Activated CD4-positive, alpha-beta T cell treated with anti-CD3 and anti-CD28 coated beads, Interleukin-2, Interleukin-4, amounts not matched to agents 100 ng/mL and 50 ng/mL, durations not matched to agents 16 hours and 8 hours (primary cell): Measurements from ENCODE around the gene TNS3.

Experiments used
- DNase-seq: peaks from one replicate; pipeline ENCODE4 v3.0.0-alpha.2; 2020; ENCODE audit warnings: low spot score

Gene TNS3

DNA sequence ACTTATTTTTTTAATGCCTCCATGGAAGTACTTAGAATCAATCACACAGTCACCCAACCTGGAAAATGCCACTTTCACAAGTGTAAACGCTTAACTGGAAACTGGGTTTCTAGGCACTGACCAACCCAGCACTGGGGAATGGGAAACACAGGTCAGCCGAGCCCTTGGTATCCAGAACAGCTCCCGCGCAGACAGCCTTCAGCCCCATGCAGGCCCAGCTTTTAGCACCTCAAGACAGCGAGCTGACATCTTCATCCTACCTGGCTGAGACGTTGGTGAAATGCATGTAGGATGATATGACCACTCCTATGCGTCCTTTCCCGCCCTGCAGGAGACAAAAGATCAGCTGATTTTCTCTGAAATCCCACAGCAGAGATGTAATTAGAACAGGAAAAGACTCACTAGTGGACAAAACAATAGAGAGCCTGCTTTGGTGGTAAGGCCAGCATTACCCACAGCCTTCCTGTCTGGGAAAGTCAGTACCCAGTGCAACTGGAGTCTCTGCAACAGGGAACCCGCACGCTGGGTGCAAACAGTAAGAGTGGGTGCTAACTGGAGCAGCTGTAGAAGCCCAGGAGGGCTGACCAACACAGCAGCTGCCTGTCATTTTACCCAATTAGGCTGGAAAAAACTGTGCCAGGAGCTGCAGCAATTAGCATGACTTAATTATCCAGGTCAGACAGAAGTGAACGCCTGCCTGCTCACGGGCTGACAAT lies 153.7 kb downstream of the TNS3 start:
- DNase-seq = no peak

DNA sequence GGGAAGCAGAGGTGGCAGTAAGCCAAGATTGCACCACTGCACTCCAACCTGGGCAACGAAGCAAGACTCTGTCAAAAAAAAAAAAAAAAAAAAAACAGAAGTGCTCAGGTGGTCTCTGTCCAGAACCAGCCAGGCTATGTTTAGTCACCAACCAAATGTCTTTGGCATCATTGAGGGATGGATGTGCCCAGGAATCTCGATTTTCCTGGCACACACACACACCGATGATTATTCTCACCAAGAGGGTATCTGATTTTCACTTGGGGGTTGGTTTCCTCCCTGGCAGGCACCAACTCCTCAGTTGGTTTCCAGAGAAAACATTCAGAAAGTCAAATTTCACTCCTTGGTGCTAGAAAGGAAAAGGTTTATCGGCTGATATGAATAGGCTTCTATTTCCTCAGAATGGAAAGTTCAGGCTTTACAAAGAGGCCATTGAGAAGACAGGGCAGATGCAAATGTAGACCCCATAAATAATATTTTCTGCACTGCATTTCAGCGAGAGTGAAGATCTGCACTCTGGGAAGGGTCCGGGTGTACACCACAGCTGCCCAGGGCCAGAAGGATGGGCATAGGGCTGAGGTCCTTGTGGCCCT lies 154.8 kb downstream of the TNS3 start:
- no peak for DNase-seq

GRCh38 chr7:47424523-47424922 lies 157.4 kb downstream of the TNS3 start:
- no peak for DNase-seq

GRCh38 chr7:47423196-47423595 lies 158.7 kb downstream of the TNS3 start:
- no peak for DNase-seq

DNA sequence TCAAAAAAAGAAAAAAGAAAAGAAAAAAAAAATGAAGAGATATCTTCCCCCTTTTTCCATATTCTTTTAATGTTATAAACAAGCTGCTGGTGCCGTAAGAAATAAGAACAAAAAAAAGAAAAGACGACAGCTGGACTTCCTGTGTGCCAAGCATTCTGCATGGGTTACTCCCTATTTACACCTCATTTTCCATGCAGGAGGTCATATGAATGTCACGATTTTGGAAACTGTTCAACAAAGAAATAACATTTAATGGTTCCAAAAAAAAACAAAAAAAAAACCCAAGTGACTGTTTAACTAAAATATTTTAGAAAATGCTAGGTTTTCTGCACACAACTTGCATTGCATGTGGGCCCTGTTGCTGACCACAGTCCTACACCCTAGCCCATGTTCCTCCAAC lies 159.3 kb downstream of the TNS3 start:
- no peak for DNase-seq

DNA sequence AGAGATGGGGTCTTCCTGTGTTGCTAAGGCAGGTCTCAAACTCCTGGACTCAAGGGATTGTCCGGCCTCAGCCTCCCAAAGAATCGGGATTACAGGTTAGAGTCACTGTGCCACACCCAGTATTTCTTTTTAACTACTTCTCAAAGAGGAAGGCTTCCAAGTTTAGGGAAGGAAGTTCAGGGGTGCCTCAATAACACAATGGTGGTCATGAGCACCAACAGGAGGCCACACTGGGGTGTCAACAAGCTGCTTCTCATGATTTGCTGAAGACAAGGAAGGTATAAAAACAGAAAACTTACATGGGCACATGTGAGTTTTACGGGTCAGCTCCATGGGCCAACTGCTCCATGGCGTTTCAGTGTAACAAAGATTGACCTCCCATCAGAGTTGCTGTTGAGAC lies 160.5 kb downstream of the TNS3 start:
- DNase-seq = no peak

DNA sequence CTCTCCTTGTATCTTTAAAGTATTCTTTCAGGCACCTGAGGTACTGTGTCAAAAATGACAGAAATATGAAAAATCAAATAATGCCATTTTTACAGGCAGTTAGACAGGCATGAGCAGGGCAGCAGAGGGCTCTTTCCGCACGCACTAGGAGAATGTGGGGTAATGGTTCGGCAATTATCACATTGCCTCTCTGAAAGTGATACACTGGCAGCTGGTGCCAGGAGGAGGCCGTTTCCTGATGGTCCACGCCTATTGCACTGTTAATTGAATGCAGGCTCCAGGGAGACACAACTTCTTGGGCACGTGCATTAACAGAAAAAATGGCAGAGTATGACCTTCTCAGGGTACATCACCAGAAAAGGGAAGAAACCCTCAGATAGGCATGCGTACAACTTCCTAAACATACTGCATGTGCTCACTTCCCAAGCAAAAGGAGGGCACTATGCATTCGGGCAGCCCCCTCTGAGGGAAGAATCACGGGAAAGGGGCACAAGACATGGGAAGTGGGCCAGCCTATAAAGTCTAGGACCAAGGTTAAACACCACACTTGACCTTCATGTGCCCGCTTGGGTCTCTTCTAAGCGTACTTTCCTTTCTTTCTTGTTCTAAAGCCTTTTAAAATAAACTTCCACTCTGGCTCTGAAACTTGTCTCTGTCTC lies 161.7 kb downstream of the TNS3 start:
- DNase-seq = no peak

GRCh38 chr7:47419471-47419870 lies 162.4 kb downstream of the TNS3 start:
- DNase-seq = no peak

GRCh38 chr7:47418601-47419309 lies 163.2 kb downstream of the TNS3 start:
- no peak for DNase-seq

- no peak for DNase-seq
Measured at GRCh38 chr7:47416492-47417480, 165.1 kb downstream of the TNS3 start.

DNA sequence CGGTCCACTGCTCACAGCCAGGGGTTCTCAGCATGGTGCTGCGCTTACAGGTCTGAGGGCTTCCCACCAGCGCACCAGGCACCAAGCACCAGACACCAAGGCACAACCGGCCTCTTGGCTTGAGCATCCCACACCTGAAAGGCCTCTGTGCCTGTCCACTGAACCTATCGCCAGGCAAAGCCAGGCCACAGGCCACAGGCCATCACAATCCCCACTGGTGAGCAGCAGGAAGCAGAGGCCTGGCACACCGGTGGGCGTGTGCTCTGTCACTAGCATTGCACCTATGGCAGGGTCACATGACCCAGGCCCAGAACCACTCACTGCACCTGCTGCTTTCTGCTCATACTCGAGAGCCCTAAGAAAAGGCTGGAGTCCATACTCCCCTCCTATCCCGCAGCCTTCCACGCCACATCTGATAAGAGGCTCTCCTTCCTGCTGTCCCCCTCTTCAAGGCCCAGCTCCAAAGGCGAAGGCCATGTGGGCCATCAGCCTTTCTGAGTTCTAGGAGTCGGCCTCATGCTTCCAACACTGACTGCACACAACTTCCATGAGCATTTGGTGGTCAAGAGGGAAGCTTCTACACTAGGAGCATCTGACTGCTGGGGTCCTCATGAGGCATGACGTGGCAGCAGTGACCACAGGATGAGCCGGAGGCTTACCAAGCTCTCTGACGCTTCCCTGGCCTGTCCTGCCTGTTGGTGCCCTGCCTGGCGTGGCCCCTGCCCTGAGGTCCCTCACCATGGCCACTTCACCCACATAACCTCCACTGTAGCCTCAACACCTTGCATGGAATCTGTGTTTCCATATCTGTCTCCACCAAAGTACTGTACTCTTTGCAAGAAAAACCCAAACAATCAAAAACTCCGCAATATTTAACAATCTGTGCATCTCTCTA lies 166.3 kb downstream of the TNS3 start:
- no peak for DNase-seq

DNA sequence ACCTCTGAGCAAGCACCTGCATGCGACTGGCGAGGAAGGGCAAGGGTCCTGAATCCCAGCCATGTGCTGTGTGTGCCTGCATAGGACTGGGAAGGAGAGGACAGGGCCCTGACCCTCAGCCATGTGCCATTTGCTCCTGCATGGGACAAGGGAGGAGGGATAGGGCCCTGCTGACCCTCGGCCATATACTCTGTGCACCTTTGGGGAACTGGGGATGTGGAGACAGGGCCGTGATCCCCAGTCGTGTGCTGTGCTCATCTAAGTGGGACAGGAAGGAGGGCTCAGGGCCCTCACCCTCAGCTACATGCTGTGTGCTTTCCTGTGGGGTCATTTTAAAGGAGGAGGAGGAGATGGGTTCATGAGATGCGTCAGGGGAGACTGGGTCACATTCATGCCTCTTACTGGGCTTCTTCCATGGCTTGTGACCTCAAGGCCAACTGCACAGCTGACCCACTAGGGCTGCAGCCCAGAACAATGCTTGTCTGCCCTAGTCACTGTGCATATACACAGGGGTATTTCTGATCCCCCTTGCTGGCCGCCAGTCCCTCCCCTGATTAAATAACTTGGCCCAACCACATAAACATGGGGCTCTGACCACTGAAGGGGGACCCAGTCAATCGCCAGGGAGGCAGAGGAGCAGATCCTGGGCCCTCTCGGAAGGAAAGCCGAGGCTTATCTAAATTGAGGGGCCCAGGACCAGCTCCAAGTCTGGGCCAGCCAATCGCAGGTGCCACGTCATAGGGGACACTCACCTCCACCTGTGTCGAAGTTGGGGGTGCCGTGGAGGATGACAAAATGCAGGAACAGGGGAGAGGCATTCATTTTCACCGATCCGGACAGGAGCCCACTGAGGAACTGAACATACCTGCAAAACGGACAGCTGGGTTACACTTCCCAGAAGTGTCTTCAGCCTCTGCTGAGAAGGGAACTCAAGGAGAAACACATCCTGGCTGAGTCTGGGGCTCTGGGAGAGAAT lies 167.3 kb downstream of the TNS3 start:
- no peak for DNase-seq

DNA sequence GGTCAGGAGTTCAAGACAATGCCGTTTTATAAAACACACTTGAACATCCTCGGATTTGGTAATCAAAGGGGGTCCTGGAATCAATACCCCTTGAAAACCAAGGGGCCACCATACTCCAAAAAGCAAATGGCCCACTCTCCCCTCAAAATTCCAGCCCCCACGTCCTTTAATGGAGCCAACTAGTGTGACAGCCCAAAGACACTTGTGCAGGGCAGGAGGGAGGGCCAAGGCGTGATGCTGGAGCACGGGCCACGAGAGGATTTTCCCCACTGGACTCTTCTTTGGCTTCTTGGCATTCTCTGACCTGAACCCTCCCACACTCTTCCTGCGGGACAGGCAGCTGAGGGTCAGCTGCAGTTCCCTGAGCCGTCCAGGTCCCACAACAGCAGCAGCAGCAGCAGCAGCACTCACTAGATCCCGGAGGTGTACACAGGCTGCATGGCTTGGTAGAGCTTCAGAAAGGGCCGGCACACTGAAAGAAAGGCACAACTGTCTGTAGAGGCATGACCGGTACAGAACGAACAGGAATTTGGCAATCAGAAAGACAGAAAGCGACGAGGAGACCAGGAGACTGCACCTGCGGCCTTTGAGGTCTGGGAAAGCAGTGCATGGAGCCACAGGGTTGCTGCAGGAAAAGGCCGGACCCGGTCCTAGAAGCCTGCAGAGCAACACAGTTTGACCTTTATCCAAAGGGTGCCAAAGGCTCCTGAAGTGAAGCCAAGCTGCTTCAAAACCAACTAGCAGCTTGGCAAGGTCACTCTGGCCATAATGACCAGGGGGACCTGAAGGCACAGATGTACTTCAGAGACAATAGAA lies 168.2 kb downstream of the TNS3 start:
- DNase-seq = no peak

GRCh38 chr7:47411901-47412300 lies 170.0 kb downstream of the TNS3 start:
- DNase-seq = no peak

- DNase-seq = no peak
Measured at GRCh38 chr7:47411281-47411869, 170.5 kb downstream of the TNS3 start.

- DNase-seq = no peak
Measured at GRCh38 chr7:47408675-47409074, 173.2 kb downstream of the TNS3 start.

GRCh38 chr7:47407821-47408674 lies 173.9 kb downstream of the TNS3 start:
- DNase-seq = no peak
